WI38 (cell line): ENCODE measurements around the gene FAM78B.

Source experiments
- H3K4me3 ChIP-seq: 2 replicates; pipeline ENCODE4 v1.5.1; 2011; ENCODE audit warnings: low read depth, mild to moderate bottlenecking, control low read depth, low read length
- TF ChIP-seq, protein P1 (sequence below): IDR thresholded peaks from 2 replicates; pipeline ENCODE4 v1.5.1; 2012; ENCODE audit warnings: low read depth, mild to moderate bottlenecking, control low read depth, low read length

The FAM78B gene

GRCh38 chr1:166113630-166114029, 53.2 kb downstream of the FAM78B start:
- H3K4me3 ChIP-seq, result no peak overlapping the region
- TF ChIP-seq, protein P1, sequence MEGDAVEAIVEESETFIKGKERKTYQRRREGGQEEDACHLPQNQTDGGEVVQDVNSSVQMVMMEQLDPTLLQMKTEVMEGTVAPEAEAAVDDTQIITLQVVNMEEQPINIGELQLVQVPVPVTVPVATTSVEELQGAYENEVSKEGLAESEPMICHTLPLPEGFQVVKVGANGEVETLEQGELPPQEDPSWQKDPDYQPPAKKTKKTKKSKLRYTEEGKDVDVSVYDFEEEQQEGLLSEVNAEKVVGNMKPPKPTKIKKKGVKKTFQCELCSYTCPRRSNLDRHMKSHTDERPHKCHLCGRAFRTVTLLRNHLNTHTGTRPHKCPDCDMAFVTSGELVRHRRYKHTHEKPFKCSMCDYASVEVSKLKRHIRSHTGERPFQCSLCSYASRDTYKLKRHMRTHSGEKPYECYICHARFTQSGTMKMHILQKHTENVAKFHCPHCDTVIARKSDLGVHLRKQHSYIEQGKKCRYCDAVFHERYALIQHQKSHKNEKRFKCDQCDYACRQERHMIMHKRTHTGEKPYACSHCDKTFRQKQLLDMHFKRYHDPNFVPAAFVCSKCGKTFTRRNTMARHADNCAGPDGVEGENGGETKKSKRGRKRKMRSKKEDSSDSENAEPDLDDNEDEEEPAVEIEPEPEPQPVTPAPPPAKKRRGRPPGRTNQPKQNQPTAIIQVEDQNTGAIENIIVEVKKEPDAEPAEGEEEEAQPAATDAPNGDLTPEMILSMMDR, result no peak

DNA sequence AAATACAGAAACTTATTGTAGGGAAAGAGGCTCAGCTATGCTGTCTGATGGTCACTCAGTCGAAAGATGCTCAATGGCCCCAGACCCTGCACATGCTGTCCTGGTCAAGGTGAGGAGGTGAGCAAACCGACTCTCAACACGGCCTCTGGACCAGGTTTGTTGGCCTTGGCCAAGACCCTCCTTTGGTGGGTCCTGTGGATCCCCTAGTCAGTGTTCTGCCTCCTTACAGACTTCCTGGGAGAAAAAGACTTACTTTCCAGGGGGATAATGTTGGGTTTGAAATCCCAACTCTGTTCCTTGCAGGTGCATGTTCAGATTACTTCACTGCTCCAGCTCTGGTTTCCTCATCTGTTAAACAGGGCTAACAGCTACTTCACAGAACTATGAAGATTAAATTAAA, 53.8 kb downstream of the FAM78B start:
- H3K4me3 ChIP-seq, result no peak overlapping the region
- TF ChIP-seq, protein P1, result no peak

DNA sequence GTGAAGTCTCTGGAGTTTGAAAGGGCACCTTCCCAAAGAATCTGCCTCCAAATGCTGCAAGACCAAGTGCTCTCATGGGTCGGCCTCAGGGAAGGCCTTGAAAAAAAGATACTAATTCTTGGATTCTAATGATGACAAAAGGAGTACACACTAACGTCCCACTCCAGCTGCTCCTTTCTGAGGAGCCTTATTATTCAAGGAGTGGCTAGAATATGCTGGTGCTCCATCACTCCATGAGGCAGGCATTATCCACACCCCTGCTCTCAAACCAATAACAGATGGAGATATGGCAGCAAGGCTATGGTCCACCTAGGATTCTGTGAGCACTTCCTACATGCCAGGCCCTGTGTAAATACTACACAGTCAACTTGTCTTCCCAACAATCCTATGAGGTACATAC, 54.4 kb downstream of the FAM78B start:
- TF ChIP-seq, protein P1, result no peak
- H3K4me3 ChIP-seq, result no peak overlapping the region

- TF ChIP-seq, protein P1, result no peak
These were observed 55.4 kb downstream of the FAM78B start for GRCh38 chr1:166111430-166111829.

GRCh38 chr1:166090244-166090643, 76.6 kb downstream of the FAM78B start:
- TF ChIP-seq, protein P1, result no peak
- no peak overlapping the region for H3K4me3 ChIP-seq

More at GRCh38 chr1:166111430-166111829, 55.4 kb downstream of the FAM78B start:
- H3K4me3 ChIP-seq, result no peak overlapping the region

GRCh38 chr1:166089804-166090203, 77.0 kb downstream of the FAM78B start:
- no peak overlapping the region for H3K4me3 ChIP-seq
- TF ChIP-seq, protein P1, result no peak

- TF ChIP-seq, protein P1, result no peak
- H3K4me3 ChIP-seq, result no peak overlapping the region
These were observed 78.2 kb downstream of the FAM78B start for GRCh38 chr1:166088572-166088955.
